K562 (cell line): ENCODE measurements around the gene SLC25A5. TPM values are rescaled to one million over a fixed set of nuclear protein-coding genes. Genes with fewer than 3 reads are reported as not detected.

ENCODE experiments used
- HMGN3 ChIP-seq: IDR thresholded peaks from 2 replicates; pipeline ENCODE4 v1.6.1; 2011; ENCODE audit warnings: borderline replicate concordance, low read depth, mild to moderate bottlenecking, mixed read lengths, low read length; ENCODE audit not compliant: insufficient read length; ENCODE audit errors: extremely low read depth
- KAT7 ChIP-seq: sonication (generic); formaldehyde crosslinking; IDR thresholded peaks from 2 replicates; pipeline ENCODE4 v1.8.0; 2022; ENCODE audit warnings: missing genetic modification reagents, mild to moderate bottlenecking, borderline replicate concordance
- KLF1 ChIP-seq: fragments of 450-650 bp; IDR thresholded peaks from 2 replicates; pipeline ENCODE4 v1.6.1; 2016; ENCODE audit warnings: missing genetic modification characterization, missing compliant biosample characterization
- MYBL2 ChIP-seq, 2 experiments: fragments of 450-650 bp in 1 of 2; sonication (generic) in 1 of 2; formaldehyde crosslinking in 1 of 2; IDR thresholded peaks; 2 replicates each; pipeline versions ENCODE4 v1.6.1 to v1.8.1; 2017 to 2022; ENCODE audit warnings: borderline replicate concordance in 1 of 2, inconsistent platforms in 1 of 2, low read depth in 1 of 2, mild to moderate bottlenecking in 1 of 2, missing genetic modification reagents in 1 of 2, moderate library complexity in 1 of 2
- REST ChIP-seq, 2 experiments: fragments of 450-650 bp; formaldehyde crosslinking in 1 of 2; IDR thresholded peaks; 2 replicates each; pipeline versions ENCODE4 v1.4.0 to v1.6.1; 2014 to 2020; ENCODE audit warnings: mild to moderate bottlenecking in 2 of 2, borderline replicate concordance in 1 of 2, low read depth in 1 of 2
- ZNF507 ChIP-seq: conservative IDR thresholded peaks from 2 replicates; pipeline ENCODE4 v1.6.1; 2017; ENCODE audit warnings: missing genetic modification characterization, missing compliant biosample characterization
- ZNF609 ChIP-seq: sonication (generic); formaldehyde crosslinking; IDR thresholded peaks from 2 replicates; pipeline ENCODE4 v1.8.1; 2023; ENCODE audit warnings: missing genetic modification reagents, mild to moderate bottlenecking, borderline replicate concordance
- polyA plus RNA-seq, 8 experiments: library from polyadenylated mRNA; depleted of rRNA in 4 of 8; stranded (reverse) in 5 of 8; unstranded in 3 of 8; fragments of >200 nt; fragmentation: Nextera tagmentation in 2 of 8; fragmentation: Illumina TruSeq in 1 of 8; extraction: Ambion mirVana in 2 of 8; extraction: Trizol in 1 of 8; gene quantifications; 2 replicates each; pipeline versions ENCODE4 v1.2.1 to v1.2.3, GENCODE V29; 2011 to 2014; ENCODE audit warnings: inconsistent platforms in 1 of 8, missing spikeins in 1 of 8
- total RNA-seq, 7 experiments: library from RNA; depleted of rRNA in 6 of 7; stranded (reverse); fragments of >200 nt in 6 of 7; fragmentation: Illumina TruSeq in 2 of 7; extraction: Trizol in 2 of 7; gene quantifications; 2 replicates each; pipeline versions ENCODE4 v1.2.1 to v1.2.3, GENCODE V29; 2011 to 2021; ENCODE audit warnings: low replicate concordance in 1 of 7
- TF ChIP-seq, protein P1 (sequence below): sonication (generic); formaldehyde crosslinking; IDR thresholded peaks from 2 replicates; pipeline ENCODE4 v1.8.0; 2022; ENCODE audit warnings: mild to moderate bottlenecking, missing genetic modification reagents, borderline replicate concordance

The SLC25A5 gene
- total and polyA plus RNA-seq, 9 of the 15 experiments (the other 6 are each of a cell fraction or from before 2014, with no cell fraction given), result 470 to 5,247 (median 596) TPM

- TF ChIP-seq ZNF609 (CRISPR knock-in tag) (no peak), MYBL2 (IDR thresholded peaks at IDR 0.05; ENCODE audit: low read depth) (no peak), MYBL2 (CRISPR knock-in tag; IDR thresholded peaks at IDR 0.05; ENCODE audit: borderline replicate concordance) (no peak), ZNF507 (no peak), HMGN3 (peak; percentile 82), KLF1 (tag) (peak; percentile 61; the same call in 1 of the 2 replicates), KAT7 (CRISPR knock-in tag) (no peak; the same call in 1 of the 2 replicates), REST (IDR thresholded peaks at IDR 0.05; ENCODE audit: borderline replicate concordance) (peak; percentile 65; the same call in 1 of the 2 replicates), REST (CRISPR knock-in tag; IDR thresholded peaks at IDR 0.05; ENCODE audit: low read depth) (peak; percentile 63; the same call in 1 of the 2 replicates)
- TF ChIP-seq, protein P1, sequence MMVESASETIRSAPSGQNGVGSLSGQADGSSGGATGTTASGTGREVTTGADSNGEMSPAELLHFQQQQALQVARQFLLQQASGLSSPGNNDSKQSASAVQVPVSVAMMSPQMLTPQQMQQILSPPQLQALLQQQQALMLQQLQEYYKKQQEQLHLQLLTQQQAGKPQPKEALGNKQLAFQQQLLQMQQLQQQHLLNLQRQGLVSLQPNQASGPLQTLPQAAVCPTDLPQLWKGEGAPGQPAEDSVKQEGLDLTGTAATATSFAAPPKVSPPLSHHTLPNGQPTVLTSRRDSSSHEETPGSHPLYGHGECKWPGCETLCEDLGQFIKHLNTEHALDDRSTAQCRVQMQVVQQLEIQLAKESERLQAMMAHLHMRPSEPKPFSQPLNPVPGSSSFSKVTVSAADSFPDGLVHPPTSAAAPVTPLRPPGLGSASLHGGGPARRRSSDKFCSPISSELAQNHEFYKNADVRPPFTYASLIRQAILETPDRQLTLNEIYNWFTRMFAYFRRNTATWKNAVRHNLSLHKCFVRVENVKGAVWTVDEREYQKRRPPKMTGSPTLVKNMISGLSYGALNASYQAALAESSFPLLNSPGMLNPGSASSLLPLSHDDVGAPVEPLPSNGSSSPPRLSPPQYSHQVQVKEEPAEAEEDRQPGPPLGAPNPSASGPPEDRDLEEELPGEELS (CRISPR knock-in tag), result no peak
These were observed 488 bp downstream of the SLC25A5 start (continued) for GRCh38 chrX:119468551-119469312.
